HG03280 (cell line): ENCODE results near the gene JOSD1.
"Not testable (repeated sequence)": the region's sequence is repeated elsewhere in the genome, so short reads cannot be mapped to it uniquely, and the experiment has no call there.

ENCODE experiments used
- ATAC-seq: cut with Tn5 transposase; IDR thresholded peaks from one replicate; pipeline ENCODE4 v1.9.1; 2021; ENCODE audit warnings: mild to moderate bottlenecking, moderate library complexity; ENCODE audit not compliant: unreplicated experiment

Gene JOSD1

DNA sequence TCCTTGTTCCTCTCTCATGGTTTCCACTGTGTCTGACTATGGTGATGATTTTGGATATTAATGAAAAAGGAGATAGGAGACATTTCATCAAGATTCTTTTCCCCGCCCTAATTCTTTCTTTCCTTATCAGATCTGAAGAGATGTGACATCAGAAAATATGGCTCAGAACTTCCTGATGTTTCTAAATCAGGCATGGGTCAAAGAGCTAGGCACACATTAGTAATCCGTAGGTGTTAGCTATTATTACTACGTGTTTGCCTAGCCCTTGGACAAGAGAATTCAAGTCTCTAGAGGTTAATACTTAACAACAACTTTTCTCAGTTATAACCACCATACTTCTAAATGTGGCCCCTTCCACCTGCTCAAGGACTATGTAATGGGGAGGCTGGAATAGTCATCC lies 5.8 kb downstream of the JOSD1 start:
- no peak for ATAC-seq

DNA sequence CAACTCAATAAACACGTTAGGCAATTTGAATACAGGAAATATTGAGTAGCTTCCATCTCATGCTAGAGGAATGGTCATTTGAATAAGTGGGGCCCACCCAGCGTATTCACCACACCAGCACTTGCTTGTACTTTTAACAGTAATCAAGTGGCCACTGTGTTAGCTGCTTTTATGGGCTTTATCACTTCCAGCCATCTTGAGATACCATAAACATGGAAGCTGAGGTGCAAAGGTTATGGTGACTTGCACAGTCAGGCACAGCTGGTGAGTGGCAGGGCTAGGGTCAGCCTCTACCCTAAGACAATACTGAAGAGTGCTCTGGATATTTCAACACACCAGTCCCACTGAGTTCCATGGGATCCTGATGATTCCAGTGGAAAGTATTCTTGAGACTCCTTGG lies 6.7 kb downstream of the JOSD1 start:
- no peak for ATAC-seq

DNA sequence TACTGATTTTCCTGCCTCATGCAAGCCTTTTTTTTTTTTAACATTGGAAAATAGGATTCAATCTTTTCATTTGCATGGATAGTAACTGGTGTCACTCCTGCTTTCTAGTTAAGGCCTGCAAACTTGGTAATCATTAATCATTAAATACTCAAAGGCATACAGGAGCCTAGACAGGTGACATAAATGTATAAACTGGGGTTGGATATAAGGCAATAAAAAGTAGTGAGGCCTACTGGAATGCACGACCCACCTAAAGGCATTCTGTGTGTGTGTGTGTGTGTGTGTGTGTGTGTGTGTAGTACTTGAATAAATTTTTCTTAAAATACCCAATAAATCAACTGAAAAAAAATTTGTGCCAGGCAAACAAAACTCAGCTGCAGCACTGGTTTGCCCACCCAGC lies 11.1 kb downstream of the JOSD1 start:
- ATAC-seq = no peak

DNA sequence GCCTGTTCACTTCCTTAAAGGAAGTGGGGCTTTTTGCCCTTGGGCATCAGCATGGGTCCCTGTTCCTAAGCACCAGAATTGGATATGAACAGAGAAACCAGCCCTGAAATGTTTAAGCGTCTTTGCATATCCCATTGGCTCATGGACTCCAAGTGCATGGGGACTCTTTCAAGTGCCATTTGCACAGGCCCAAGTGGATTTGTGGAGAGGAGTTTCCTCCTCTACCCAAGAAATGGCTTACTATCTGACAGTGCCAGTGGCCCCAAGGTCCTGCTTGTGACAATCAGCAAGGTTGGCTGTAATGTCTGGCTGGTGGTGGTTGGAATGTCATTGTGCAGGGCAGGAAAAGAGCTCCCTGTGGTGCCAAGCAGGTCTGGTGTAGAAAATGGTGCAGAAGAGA lies 15.0 kb downstream of the JOSD1 start:
- no peak for ATAC-seq

- ATAC-seq = no peak
These were observed 15.8 kb downstream of the JOSD1 start for GRCh38 chr22:38684895-38685294.

DNA sequence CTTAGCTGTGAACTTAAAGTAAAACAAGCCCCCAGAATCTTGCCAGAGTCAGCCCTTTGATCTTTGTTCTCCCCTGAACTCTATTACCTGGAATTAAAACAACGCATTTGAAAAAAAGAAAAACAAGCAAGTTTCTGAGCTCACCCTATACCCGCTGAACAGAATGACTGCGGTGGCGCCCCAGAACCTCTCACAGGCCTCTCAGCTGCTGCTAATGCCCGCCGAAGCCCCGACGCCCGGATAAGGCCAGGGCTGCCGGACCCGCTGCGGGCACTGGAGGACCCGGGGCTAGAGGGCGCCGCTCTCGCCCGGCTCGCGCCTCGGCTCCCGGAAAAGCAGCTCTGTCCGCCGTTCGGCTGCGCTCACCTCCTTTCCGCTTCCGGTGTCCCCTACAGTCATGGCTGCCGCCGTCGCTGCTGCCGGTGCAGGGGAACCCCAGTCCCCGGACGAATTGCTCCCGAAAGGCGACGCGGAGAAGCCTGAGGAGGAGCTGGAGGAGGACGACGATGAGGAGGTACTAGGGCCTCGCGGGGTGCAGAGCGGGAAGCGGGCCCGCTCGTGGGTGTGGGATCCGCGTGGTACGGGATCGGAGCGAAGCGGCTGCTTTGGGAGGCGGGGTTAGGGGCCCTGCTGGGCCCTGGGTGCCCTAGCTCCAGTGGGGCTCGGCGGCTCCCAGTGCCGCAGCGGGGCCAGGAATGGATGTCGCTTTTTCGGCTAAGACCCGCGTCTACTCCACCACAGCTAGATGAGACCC lies 19.0 kb downstream of the JOSD1 start, which contains the start of gene TOMM22:
Gene TOMM22, plus strand, starts transcription at position 376 of the 754 bp plus-strand sequence. Its CDS starts 22 bp downstream, at position 398.
- peak; percentile 97 for ATAC-seq

- ATAC-seq = no peak
These were observed 24.9 kb downstream of the JOSD1 start for GRCh38 chr22:38675833-38676232.

DNA sequence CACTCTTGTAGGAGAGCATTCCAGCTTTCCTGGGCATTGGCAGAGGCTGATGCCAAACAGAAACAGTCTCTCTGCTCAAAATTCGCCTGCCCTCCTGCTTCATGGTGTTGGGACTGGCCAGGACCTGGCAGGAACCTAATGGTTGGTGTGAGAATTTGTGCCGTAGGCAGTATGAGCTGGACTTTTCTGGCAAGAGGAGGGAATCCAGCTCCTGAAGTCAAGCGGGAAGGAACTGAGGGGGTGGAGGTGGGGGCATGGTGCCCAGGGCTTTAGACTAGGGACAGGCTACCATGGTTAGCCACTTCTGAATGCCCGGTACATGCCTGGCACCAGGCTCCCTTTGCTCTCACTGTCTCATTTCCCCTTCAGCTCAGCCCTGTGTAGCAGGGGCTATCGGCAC lies 25.9 kb downstream of the JOSD1 start:
- ATAC-seq = no peak

DNA sequence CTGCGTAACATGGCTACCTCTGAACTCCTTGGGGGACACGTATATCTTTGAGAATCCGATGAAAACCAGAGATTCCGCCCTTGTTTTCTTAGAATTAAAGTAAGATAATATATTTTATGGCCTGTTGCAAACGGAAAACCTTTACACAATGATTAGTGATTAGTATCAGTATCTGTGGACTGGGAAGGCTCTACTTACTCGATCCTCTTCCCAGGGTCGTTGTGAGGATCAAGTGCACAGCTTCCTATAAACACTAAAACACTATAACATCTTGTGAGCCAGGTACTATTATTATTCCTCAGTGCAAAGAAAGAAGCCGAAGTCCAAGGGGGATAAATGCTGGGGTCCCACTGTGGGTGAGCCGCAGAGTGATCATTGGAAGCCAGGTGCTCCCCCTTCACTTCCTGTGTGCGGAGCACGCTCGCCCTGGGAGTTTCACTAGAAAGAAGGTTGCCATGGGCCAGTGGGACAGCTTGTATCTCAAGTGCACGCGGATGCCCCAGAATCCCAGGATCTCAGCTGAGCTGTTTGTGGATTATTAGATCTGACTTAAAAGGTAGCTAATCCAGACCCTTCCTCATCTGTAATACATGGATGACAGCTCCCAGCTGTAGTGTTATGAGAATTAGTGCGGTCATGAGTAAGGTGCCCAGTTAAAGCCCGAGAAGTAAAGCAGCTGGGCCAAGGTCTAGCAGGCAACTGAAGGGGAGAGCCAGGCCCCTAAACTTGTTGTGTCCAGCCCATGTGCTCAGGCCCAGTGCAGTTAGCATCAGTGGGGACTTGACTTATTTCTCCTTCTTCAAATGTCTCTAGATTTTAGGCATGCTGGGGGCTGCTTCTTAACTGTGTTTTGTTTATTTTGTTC lies 43.5 kb downstream of the JOSD1 start:
- no peak for ATAC-seq

DNA sequence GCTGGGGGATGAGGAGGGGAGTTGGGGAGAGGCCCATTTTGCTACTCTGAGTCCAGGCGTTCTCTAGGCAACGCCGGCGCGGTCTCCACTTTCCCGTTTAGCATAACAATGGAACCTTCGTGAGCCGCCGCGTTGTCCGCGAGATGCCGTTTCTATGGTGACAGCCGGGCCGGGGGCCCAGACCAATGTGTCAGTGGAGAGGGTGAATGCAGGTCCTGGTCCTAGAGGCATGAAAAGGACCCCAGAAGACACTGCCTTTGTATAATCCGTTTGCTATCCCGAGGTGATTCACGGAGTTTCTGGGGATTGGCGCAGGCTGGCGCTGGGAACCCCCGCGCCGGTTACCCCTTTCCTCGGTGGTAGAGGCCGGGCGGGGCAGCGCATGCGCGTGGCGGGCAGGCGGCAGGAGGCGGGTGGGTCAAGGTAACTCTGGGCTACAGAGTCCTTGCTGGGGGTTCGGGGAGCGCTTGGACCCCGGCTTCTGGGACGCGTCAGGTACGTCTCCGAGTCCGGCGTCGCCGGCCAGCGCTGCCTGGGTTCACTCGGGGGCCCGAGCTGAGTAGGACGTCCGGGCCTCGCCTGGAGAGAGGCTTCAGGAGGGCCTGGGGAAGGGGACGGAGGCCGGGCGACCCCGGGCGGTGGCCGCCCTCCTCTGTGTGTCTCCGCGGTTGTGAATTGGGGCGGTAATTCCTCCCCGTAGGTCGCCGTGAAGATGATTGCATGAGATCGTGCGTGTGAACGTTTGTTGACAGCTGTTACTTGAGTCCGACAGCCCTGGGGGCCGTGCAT lies 44.3 kb downstream of the JOSD1 start, which contains the start of the genes CBY1 and FAM227A:
Gene CBY1, plus strand, starts transcription at position 383 of the 789 bp plus-strand sequence. CDS start 11,417 bp downstream, outside the sequence.
Gene FAM227A, minus strand, starts transcription at position 137 of the 789 bp plus-strand sequence. CDS start 6,224 bp downstream, outside the sequence.
- peak; percentile 74 for ATAC-seq

DNA sequence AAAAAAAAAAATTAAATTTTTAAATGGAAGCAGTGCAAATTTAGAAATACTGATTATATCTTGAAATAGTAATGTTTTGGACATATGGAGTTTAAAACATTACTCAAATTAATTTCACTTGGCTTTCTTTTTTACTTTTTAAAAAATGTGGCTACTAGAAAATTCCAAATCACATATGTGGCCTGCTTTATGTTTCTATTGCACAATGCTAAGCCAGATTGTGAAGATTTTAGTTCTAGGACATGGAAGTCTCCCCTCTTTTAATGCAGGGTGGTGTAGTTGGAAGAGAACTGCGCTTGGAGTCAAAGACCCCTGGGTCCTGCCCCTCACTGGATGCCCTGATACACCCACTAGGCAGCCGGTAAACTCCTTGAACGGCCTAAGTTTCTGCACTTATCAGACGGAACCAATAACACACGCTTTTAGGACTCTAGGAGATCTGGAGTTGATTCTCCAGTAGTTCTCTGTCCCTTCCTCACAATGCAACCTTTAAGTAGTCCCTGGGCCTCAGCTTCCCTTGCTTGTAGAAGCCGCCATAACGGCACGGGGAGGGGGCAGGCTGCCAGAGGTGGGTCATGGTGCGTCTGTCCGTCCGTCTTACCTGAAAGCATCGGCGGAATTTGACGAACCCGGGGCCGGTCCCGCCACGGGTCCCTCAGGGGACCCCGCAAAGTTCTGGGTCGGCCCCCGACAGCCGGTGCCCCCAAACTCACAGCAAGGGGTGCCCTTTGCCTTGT lies 45.1 kb downstream of the JOSD1 start:
- no peak for ATAC-seq

DNA sequence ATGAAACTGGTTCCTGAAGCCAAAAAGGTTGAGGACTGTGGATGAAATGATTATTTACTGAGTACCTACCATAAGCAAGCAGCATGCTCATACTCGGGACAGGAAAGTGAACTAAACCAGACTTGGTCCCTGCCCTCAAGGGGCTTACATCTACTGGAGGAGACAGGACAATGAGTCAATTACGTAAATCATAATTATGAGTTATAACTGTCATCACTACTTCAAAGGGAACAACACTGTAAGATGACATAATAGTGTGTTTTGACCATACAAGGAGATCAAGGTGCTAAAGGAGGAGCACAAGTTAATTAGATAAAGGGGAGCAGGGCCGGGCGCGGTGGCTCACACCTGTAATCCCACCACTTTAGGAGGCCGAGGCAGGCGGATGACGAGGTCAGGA lies 47.0 kb downstream of the JOSD1 start:
- no peak for ATAC-seq

GRCh38 chr22:38652859-38653258 lies 47.9 kb downstream of the JOSD1 start:
- no peak for ATAC-seq

GRCh38 chr22:38649841-38650522 lies 50.8 kb downstream of the JOSD1 start:
- ATAC-seq = no peak

GRCh38 chr22:38645430-38645829 lies 55.3 kb downstream of the JOSD1 start:
- ATAC-seq = no peak

DNA sequence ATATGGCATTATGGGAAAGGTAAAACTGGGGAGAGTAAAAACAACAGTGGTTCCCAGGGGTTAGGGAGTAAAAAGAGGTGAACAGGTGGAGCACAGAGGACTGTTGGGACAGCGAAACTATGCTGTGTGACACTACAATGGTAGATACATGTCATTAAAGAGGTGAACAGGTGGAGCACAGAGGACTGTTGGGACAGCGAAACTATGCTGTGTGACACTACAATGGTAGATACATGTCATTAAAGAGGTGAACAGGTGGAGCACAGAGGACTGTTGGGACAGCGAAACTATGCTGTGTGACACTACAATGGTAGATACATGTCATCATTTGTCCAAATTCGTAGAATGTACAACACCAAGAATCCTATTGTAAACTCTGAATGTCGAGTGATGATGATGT lies 56.5 kb downstream of the JOSD1 start:
- not testable (repeated sequence) for ATAC-seq

DNA sequence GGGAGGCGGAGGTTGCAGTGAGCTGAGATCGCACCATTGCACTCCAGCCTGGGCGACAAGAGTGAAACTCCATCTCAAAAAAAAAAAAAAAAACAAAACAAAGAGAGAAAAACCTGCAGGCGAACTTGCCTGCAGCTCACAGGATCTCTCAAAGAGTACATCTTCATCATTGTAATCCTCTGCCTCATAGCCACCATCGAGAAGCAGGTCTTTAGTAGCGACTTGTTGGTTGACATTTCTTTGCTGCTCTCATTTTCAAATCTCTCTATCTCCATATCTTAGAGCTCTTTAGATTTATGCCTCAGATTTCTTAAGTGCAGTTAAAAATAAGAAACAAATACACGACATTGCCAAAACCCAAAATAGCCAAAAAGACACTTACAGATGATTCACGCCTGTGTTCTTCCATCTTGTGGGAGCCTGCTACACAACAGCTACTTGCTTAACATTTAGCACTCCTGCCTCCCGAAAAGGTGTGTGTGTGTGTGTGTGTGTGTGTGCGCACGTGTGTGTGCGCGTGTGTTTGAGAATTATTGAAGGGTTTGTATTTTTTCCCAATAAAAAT lies 59.2 kb downstream of the JOSD1 start:
- no peak for ATAC-seq

- no peak for ATAC-seq
These were observed 62.0 kb downstream of the JOSD1 start for GRCh38 chr22:38638728-38639127.

DNA sequence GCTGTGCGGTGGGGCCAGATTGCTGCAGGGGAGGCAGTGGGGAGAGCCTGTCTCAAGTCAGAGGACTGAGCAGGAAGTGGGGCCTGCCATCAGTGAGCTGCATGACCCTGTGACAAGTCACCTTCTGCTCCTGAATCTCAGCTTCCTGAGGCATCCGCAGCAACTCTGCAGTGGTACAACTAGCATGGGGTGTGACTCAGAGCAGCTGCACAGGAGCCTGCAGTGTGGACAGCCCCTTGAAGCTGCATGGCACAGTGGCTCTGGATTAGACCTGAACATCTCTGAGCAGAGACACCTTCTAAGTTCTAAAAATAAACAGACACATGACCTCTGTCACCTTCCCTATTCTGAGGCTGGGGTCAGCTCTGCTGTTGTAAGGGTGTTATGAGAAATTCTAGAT lies 62.5 kb downstream of the JOSD1 start:
- no peak for ATAC-seq
